WTC11 (cell line): ENCODE measurements around the gene PLCG1. TPM values are rescaled to one million over a fixed set of nuclear protein-coding genes. Genes with fewer than 3 reads are reported as not detected.

Source experiments
- ATAC-seq: fragments of 200-7000 bp; cut with Tn5 transposase; 2 replicates; pipeline ENCODE4 v1.10.0; 2021; ENCODE audit warnings: mild to moderate bottlenecking, moderate library complexity
- CTCF ChIA-PET: fragments of 300-600 bp; sonication (Branson Sonifier 250); formaldehyde crosslinking; loops from one replicate; lab custom pipeline; 2021; ENCODE audit warnings: antibody characterized with exemption; lab: Charles Lee
- POLR2A ChIA-PET: fragments of 350-600 bp; sonication (Branson Sonifier 250); formaldehyde crosslinking; loops from one replicate; lab custom pipeline; 2021; ENCODE audit warnings: antibody characterized with exemption; lab: Charles Lee
- DNase-seq: peaks from one replicate; pipeline ENCODE4 v3.0.0; 2021; ENCODE audit warnings: low spot score
- H3K27ac Mint-ChIP-seq: 2 replicates; pipeline ENCODE4 v1.8.0; 2021; ENCODE audit warnings: mixed read lengths
- H3K27me3 Mint-ChIP-seq: 2 replicates; pipeline ENCODE4 v1.8.0; 2021; ENCODE audit warnings: low read depth, mild to moderate bottlenecking, moderate library complexity, mixed read lengths
- H3K36me3 Mint-ChIP-seq: 2 replicates; pipeline ENCODE4 v1.8.0; 2021; ENCODE audit warnings: mixed read lengths
- H3K4me1 Mint-ChIP-seq: 2 replicates; pipeline ENCODE4 v1.8.0; 2022; ENCODE audit warnings: mixed read lengths
- H3K4me3 Mint-ChIP-seq: 2 replicates; pipeline ENCODE4 v1.8.0; 2021; ENCODE audit warnings: mild to moderate bottlenecking, moderate library complexity, mixed read lengths
- H3K9me3 Mint-ChIP-seq: 2 replicates; pipeline ENCODE4 v1.8.0; 2021; ENCODE audit warnings: mixed read lengths
- AFF4 ChIP-seq: sonication (generic); formaldehyde crosslinking; IDR thresholded peaks from 2 replicates; pipeline ENCODE4 v1.8.1; 2023; ENCODE audit warnings: mild to moderate bottlenecking, missing genetic modification reagents, borderline replicate concordance
- ATF1 ChIP-seq: sonication (generic); formaldehyde crosslinking; IDR thresholded peaks from 2 replicates; pipeline ENCODE4 v1.8.1; 2023; ENCODE audit warnings: mild to moderate bottlenecking, moderate library complexity, missing genetic modification reagents
- E2F4 ChIP-seq: sonication (generic); formaldehyde crosslinking; IDR thresholded peaks from 2 replicates; pipeline ENCODE4 v1.8.1; 2022; ENCODE audit warnings: low read depth, mild to moderate bottlenecking, moderate library complexity, missing genetic modification reagents, borderline replicate concordance
- ERG ChIP-seq: fragments of 250-450 bp; sonication (Bioruptor Pico); IDR thresholded peaks from 2 replicates; pipeline ENCODE4 v1.8.0; 2021; ENCODE audit warnings: mild to moderate bottlenecking
- FOXP4 ChIP-seq: sonication (generic); formaldehyde crosslinking; IDR thresholded peaks from 2 replicates; pipeline ENCODE4 v1.8.0; 2022; ENCODE audit warnings: mild to moderate bottlenecking, missing genetic modification reagents
- GTF2I ChIP-seq: fragments of 250-450 bp; sonication (Bioruptor Pico); conservative IDR thresholded peaks from 2 replicates; pipeline ENCODE4 v1.4.0; 2021; ENCODE audit warnings: mild to moderate bottlenecking
- NFYB ChIP-seq: sonication (generic); formaldehyde crosslinking; conservative IDR thresholded peaks from 2 replicates; pipeline ENCODE4 v1.8.0; 2022; ENCODE audit warnings: low read depth, missing genetic modification reagents
- PRDM15 ChIP-seq: sonication (generic); formaldehyde crosslinking; IDR thresholded peaks from 2 replicates; pipeline ENCODE4 v1.8.0; 2022; ENCODE audit warnings: missing genetic modification reagents
- TEAD4 ChIP-seq: sonication (generic); formaldehyde crosslinking; IDR thresholded peaks from 2 replicates; pipeline ENCODE4 v1.8.0; 2022; ENCODE audit warnings: mild to moderate bottlenecking, missing genetic modification reagents
- TP53 ChIP-seq: sonication (generic); formaldehyde crosslinking; IDR thresholded peaks from 2 replicates; pipeline ENCODE4 v1.8.1; 2023; ENCODE audit warnings: mild to moderate bottlenecking, missing genetic modification reagents
- USF1 ChIP-seq: sonication (generic); formaldehyde crosslinking; IDR thresholded peaks from 2 replicates; pipeline ENCODE4 v1.8.0; 2022; ENCODE audit warnings: mild to moderate bottlenecking, missing genetic modification reagents
- ZNF396 ChIP-seq: fragments of 250-450 bp; sonication (Bioruptor Pico); IDR thresholded peaks from 2 replicates; pipeline ENCODE4 v1.8.0; 2021; ENCODE audit warnings: mild to moderate bottlenecking, moderate library complexity, borderline replicate concordance
- ZNF423 ChIP-seq: fragments of 250-450 bp; sonication (Bioruptor Pico); IDR thresholded peaks from 2 replicates; pipeline ENCODE4 v2.1.2; 2022; ENCODE audit warnings: mild to moderate bottlenecking, moderate library complexity
- total RNA-seq: library from RNA; stranded (reverse); gene quantifications from 3 replicates; pipeline ENCODE4 v1.2.3, GENCODE V29; 2021
- TF ChIP-seq, protein P1 (sequence below): fragments of 200-600 bp; IDR thresholded peaks from 2 replicates; pipeline ENCODE4 v1.8.0; 2022; ENCODE audit warnings: antibody characterized with exemption
- TF ChIP-seq, protein P2 (sequence below): fragments of 250-450 bp; sonication (Bioruptor Pico); IDR thresholded peaks from 2 replicates; pipeline ENCODE4 v1.9.0; 2021; ENCODE audit warnings: mild to moderate bottlenecking

The PLCG1 gene
- total RNA-seq, 1 experiment from 2014 or later: 201 TPM

GRCh38 chr20:41100001-41100480 lies 37.3 kb upstream of the PLCG1 start (continued):
- TF ChIP-seq AFF4 (CRISPR knock-in tag) (no peak), ATF1 (no peak), E2F4 (CRISPR knock-in tag) (no peak), PRDM15 (CRISPR knock-in tag) (no peak)
- TF ChIP-seq, protein P1, sequence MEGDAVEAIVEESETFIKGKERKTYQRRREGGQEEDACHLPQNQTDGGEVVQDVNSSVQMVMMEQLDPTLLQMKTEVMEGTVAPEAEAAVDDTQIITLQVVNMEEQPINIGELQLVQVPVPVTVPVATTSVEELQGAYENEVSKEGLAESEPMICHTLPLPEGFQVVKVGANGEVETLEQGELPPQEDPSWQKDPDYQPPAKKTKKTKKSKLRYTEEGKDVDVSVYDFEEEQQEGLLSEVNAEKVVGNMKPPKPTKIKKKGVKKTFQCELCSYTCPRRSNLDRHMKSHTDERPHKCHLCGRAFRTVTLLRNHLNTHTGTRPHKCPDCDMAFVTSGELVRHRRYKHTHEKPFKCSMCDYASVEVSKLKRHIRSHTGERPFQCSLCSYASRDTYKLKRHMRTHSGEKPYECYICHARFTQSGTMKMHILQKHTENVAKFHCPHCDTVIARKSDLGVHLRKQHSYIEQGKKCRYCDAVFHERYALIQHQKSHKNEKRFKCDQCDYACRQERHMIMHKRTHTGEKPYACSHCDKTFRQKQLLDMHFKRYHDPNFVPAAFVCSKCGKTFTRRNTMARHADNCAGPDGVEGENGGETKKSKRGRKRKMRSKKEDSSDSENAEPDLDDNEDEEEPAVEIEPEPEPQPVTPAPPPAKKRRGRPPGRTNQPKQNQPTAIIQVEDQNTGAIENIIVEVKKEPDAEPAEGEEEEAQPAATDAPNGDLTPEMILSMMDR: no peak
- TF ChIP-seq, protein P2, sequence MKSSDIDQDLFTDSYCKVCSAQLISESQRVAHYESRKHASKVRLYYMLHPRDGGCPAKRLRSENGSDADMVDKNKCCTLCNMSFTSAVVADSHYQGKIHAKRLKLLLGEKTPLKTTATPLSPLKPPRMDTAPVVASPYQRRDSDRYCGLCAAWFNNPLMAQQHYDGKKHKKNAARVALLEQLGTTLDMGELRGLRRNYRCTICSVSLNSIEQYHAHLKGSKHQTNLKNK (CRISPR knock-in tag): no peak

GRCh38 chr20:41101660-41102059 lies 35.7 kb upstream of the PLCG1 start:
- Mint-ChIP-seq H3K36me3 (peaks cover 58% of the 10 kb centered on the region), H3K4me3 (no peak overlapping the region), H3K27me3 (no peaks in the 10 kb centered on the region), H3K27ac (no peak overlapping the region), H3K9me3 (no peaks in the 10 kb centered on the region), H3K4me1 (no peaks in the 10 kb centered on the region)
- TF ChIP-seq USF1 (CRISPR knock-in tag) (no peak), PRDM15 (CRISPR knock-in tag) (no peak), ERG (CRISPR knock-in tag) (no peak), FOXP4 (CRISPR knock-in tag) (no peak), ZNF423 (CRISPR knock-in tag) (no peak), GTF2I (CRISPR knock-in tag) (no peak), TP53 (no peak), ZNF396 (CRISPR knock-in tag) (no peak), TEAD4 (CRISPR knock-in tag) (no peak), NFYB (CRISPR knock-in tag) (no peak)
- ATAC-seq (no peak), DNase-seq (no peak)
- POLR2A ChIA-PET: no interaction called here
- CTCF ChIA-PET: no interaction called here
